ENCODE results near the gene SLC43A2. TPM values are rescaled to one million over a fixed set of nuclear protein-coding genes. Genes with fewer than 3 reads are reported as not detected.
"Not testable (repeated sequence)": the region's sequence is repeated elsewhere in the genome, so short reads cannot be mapped to it uniquely, and the experiment has no call there.

The SLC43A2 gene
- total and polyA plus RNA-seq, 2 of the 13 experiments (the other 11 are each of a cell fraction or from before 2014, with no cell fraction given): 7.3 to 20.0 TPM

GRCh38 chr17:1573932-1574696 lies 54.5 kb downstream of the SLC43A2 start (continued):
- TF ChIP-seq ZGPAT (CRISPR knock-in tag; IDR thresholded peaks at IDR 0.05) (0 out of 2 replicates have a peak, but pooled peaks have one; percentile 51), KLF6 (CRISPR knock-in tag; IDR thresholded peaks at IDR 0.05) (0 out of 2 replicates have a peak, but pooled peaks have one; percentile 32), GATAD1 (CRISPR knock-in tag; IDR thresholded peaks at IDR 0.05) (peak; percentile 30), CBFB (CRISPR knock-in tag; IDR thresholded peaks at IDR 0.05) (0 out of 2 replicates have a peak, but pooled peaks have one; percentile 33), KDM5B (CRISPR knock-in tag; IDR thresholded peaks at IDR 0.05; ENCODE audit: borderline replicate concordance) (peak; percentile 64; the same call in 1 of the 2 replicates), MED1 (CRISPR knock-in tag; IDR thresholded peaks at IDR 0.05) (peak; percentile 56), RFXAP (CRISPR knock-in tag; IDR thresholded peaks at IDR 0.05; ENCODE audit: borderline replicate concordance) (peak; percentile 73; the same call in 1 of the 2 replicates)

- Histone ChIP-seq H3K27me3 (ENCODE audit: control insufficient read depth in 1 of 2, insufficient read depth in 2 of 2, low read length in 2 of 2) (peaks cover 10 to 14% of the 10 kb centered on the region in 2 experiments; a peak in 3 of 5 replicates), H3K4me1 (ENCODE audit: insufficient read depth, low read length) (peaks cover 56% of the 10 kb centered on the region)
- H3K9me3 ChIP-seq (ENCODE audit: low read length); H3K4me3 ChIP-seq (replicated peaks in 1 of 3; ENCODE audit: insufficient read depth in 1 of 3, low read depth in 2 of 3, low read length in 3 of 3); H4K20me1 ChIP-seq (ENCODE audit: insufficient read depth, low read length); H2AFZ ChIP-seq (ENCODE audit: low read length); H3K9ac ChIP-seq (ENCODE audit: insufficient read depth, low read depth, low read length); DNase-seq (ENCODE audit: low spot score); BruUV-seq (replicated peaks); CTCF ChIA-PET (ENCODE audit: low intra/inter-chr PET ratio, low total read pairs); H3K36me3 ChIP-seq (replicated peaks in 1 of 2; ENCODE audit: control insufficient read depth in 1 of 2, insufficient read depth in 2 of 2, low read length in 2 of 2); H3K79me2 ChIP-seq (ENCODE audit: insufficient read depth, low read length); intact Hi-C loops (cut with micrococcal nuclease; ENCODE audit: unreplicated experiment); H3K4me2 ChIP-seq (ENCODE audit: low read depth, low read length); in situ Hi-C loops (cut with HindIII; ENCODE audit: extremely low pct_ligation_motif_present, low pct_unique_long_range_greater_than_20kb); ATAC-seq; H3K27ac ChIP-seq (ENCODE audit: extremely low read length, insufficient read depth, low read length); FAIRE-seq: not testable (repeated sequence)
- POLR2A ChIA-PET: interaction anchor here (2.3 kb wide), 1 partner anchor 57 kb away, joined by 27 read pairs; the partner anchor contains the start of gene SLC43A2
- WGBS (ENCODE audit: low lambda C conversion rate): 25% methylated on average over 5 of the region's 5 CpGs
Observed at GRCh38 chr17:1572646-1573045, 56.0 kb downstream of the SLC43A2 start.

All from HepG2 (cell line).